ENCODE measurements around the gene CYBRD1. TPM values are rescaled to one million over a fixed set of nuclear protein-coding genes. Genes with fewer than 3 reads are reported as not detected.

Gene CYBRD1
- total RNA-seq, 3 donors from 2014 or later (not counting 1 experiment from before 2014, with no cell fraction given) = 13.6 to 28.7 (median 16.4) TPM

DNA sequence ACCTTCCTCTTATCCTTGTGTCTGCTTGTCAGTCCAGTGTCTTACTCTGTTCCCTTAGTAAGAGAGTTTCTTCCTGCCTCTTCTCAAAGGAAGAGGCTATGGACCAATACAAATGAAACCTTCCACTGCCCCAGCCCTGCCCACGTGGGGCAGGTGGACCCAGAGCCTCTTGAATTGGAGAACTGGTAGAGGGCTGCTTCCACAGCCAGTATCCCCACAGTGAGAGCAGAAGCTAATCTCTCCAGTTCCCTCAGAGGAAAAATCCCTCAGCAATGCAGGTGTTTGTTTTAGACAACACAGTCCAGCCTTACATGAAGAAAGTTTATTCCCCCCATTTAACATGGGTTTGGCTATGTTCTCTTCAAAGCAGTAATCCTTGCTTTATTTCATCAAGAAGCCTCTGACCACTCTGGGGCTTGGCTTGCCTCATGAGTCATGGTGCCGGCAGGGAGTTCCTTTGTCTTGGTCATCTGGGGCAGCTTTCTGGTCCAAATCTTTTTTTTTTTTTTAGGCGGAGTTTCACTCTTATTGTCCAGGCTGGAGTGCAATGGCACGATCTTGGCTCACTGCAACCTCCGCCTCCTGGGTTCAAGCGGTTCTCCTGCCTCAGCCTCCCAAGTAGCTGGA lies 6.5 kb upstream of the CYBRD1 start:
- Histone ChIP-seq H3K27me3 (ENCODE audit: control insufficient read depth, insufficient read depth, low read length) (no peaks in the 10 kb centered on the region), H3K4me3 (ENCODE audit: low read length) (no peak overlapping the region), H3K4me1 (ENCODE audit: control insufficient read depth, insufficient read depth, low read length) (no peaks in the 10 kb centered on the region), H3K36me3 (ENCODE audit: control insufficient read depth, insufficient read depth, low read length) (no peaks in the 10 kb centered on the region), H3K9me3 (ENCODE audit: control insufficient read depth, insufficient read depth, low read length) (no peaks in the 10 kb centered on the region), H3K27ac (ENCODE audit: low read length) (no peak overlapping the region)
- Mint-ChIP-seq H3K4me1 (peaks cover 0 to 7% of the 10 kb centered on the region in 2 donors), H3K27ac (no peak overlapping the region), H3K36me3 (no peaks in the 10 kb centered on the region), H3K27me3 (ENCODE audit: low read depth in 2 of 2) (peaks cover 7 to 12% of the 10 kb centered on the region in 2 donors), H3K9me3 (no peaks in the 10 kb centered on the region), H3K4me3 (no peak overlapping the region)
- TF ChIP-seq, protein P1, sequence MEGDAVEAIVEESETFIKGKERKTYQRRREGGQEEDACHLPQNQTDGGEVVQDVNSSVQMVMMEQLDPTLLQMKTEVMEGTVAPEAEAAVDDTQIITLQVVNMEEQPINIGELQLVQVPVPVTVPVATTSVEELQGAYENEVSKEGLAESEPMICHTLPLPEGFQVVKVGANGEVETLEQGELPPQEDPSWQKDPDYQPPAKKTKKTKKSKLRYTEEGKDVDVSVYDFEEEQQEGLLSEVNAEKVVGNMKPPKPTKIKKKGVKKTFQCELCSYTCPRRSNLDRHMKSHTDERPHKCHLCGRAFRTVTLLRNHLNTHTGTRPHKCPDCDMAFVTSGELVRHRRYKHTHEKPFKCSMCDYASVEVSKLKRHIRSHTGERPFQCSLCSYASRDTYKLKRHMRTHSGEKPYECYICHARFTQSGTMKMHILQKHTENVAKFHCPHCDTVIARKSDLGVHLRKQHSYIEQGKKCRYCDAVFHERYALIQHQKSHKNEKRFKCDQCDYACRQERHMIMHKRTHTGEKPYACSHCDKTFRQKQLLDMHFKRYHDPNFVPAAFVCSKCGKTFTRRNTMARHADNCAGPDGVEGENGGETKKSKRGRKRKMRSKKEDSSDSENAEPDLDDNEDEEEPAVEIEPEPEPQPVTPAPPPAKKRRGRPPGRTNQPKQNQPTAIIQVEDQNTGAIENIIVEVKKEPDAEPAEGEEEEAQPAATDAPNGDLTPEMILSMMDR (IDR thresholded peaks at IDR 0.05) = no peak
- no peak for DNase-seq
- no peak for ATAC-seq
- intact Hi-C loops (cut with micrococcal nuclease) = no loop called here
- WGBS (ENCODE audit: insufficient coverage) = 88% methylated on average over 6 of the region's 6 CpGs

DNA sequence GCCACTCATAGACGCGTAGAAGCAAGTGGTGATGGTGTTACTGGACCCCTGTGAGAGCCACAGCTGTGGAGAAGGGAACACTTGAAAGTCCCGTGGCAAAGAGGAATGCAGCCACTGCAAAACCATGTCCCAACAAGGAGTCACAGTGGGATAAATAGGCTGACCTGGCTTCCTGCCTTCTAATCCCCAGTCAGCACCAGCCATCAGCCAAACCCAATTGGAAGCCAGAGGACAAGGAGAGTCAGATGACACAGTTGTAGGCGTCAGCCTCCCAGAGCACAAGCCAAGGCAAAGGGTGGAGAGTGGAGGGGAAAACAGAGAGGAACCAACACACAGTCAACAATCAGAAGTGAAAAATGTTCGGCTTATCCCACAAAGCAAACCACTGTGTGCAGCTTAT lies 5.5 kb upstream of the CYBRD1 start:
- intact Hi-C loops (cut with micrococcal nuclease) = no loop called here
- TF ChIP-seq, protein P1 (IDR thresholded peaks at IDR 0.05) = no peak
- Histone ChIP-seq H3K27me3 (ENCODE audit: control insufficient read depth, insufficient read depth, low read length) (no peaks in the 10 kb centered on the region), H3K27ac (ENCODE audit: low read length) (no peak overlapping the region), H3K36me3 (ENCODE audit: control insufficient read depth, insufficient read depth, low read length) (no peaks in the 10 kb centered on the region), H3K4me3 (ENCODE audit: low read length) (no peak overlapping the region), H3K9me3 (ENCODE audit: control insufficient read depth, insufficient read depth, low read length) (no peaks in the 10 kb centered on the region), H3K4me1 (ENCODE audit: control insufficient read depth, insufficient read depth, low read length) (peaks cover 6% of the 10 kb centered on the region)
- 94% methylated on average over 5 of the region's 5 CpGs for WGBS (ENCODE audit: insufficient coverage)
- no peaks in the 10 kb centered on the region for H3K36me3 Mint-ChIP-seq
- ATAC-seq (no peak), DNase-seq (no peak)
- H3K27ac Mint-ChIP-seq = no peak overlapping the region
- H3K4me3 Mint-ChIP-seq = no peak overlapping the region
- H3K4me1 Mint-ChIP-seq = peaks cover 5 to 12% of the 10 kb centered on the region in 2 donors
- H3K9me3 Mint-ChIP-seq = no peaks in the 10 kb centered on the region
- peaks cover 7 to 12% of the 10 kb centered on the region in 2 donors for H3K27me3 Mint-ChIP-seq (ENCODE audit: low read depth in 2 of 2)

DNA sequence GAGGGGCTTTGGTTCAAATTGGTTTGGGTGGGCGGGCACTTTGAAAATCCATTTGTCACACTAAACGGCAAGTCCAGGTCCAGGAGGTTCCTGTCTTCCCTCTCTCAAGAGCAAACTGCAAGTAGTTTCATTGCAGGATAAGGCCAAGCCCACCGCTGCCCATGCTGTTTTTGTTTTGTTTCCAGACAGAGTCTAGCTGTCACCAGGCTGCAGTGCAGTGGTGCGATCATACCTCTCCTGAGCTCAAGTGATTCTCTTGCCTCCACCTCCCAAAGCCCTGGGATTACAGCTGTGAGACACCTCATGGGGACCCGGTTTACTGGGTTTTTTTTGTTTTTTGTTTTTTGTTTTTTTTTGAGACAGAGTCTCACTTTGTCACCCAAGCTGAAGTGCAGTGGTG lies 1.8 kb upstream of the CYBRD1 start:
- Histone ChIP-seq H3K27me3 (ENCODE audit: control insufficient read depth, insufficient read depth, low read length) (no peaks in the 10 kb centered on the region), H3K27ac (ENCODE audit: low read length) (no peak overlapping the region), H3K36me3 (ENCODE audit: control insufficient read depth, insufficient read depth, low read length) (no peaks in the 10 kb centered on the region), H3K4me3 (ENCODE audit: low read length) (no peak overlapping the region), H3K4me1 (ENCODE audit: control insufficient read depth, insufficient read depth, low read length) (peaks cover 25% of the 10 kb centered on the region), H3K9me3 (ENCODE audit: control insufficient read depth, insufficient read depth, low read length) (no peaks in the 10 kb centered on the region)
- H3K27me3 Mint-ChIP-seq (ENCODE audit: low read depth in 2 of 2) = peaks cover 3 to 11% of the 10 kb centered on the region in 2 donors
- H3K36me3 Mint-ChIP-seq = no peaks in the 10 kb centered on the region
- H3K4me1 Mint-ChIP-seq = peaks cover 19 to 30% of the 10 kb centered on the region in 2 donors
- 90% methylated on average over 5 of the region's 5 CpGs for WGBS (ENCODE audit: insufficient coverage)
- H3K27ac Mint-ChIP-seq = no peak overlapping the region
- TF ChIP-seq, protein P1 (IDR thresholded peaks at IDR 0.05) = no peak
- no peak overlapping the region for H3K4me3 Mint-ChIP-seq
- no peaks in the 10 kb centered on the region for H3K9me3 Mint-ChIP-seq
- DNase-seq (no peak), ATAC-seq (no peak)
- intact Hi-C loops (cut with micrococcal nuclease) = no loop called here
